HK-2 (cell line): Measurements from ENCODE around the gene VAV3.
"Not testable (repeated sequence)": the region's sequence is repeated elsewhere in the genome, so short reads cannot be mapped to it uniquely, and the experiment has no call there.

Experiments used
- DNase-seq: peaks from one replicate; pipeline ENCODE4 v3.0.0-alpha.2; 2018; ENCODE audit not compliant: unreplicated experiment

Gene VAV3, protein sequence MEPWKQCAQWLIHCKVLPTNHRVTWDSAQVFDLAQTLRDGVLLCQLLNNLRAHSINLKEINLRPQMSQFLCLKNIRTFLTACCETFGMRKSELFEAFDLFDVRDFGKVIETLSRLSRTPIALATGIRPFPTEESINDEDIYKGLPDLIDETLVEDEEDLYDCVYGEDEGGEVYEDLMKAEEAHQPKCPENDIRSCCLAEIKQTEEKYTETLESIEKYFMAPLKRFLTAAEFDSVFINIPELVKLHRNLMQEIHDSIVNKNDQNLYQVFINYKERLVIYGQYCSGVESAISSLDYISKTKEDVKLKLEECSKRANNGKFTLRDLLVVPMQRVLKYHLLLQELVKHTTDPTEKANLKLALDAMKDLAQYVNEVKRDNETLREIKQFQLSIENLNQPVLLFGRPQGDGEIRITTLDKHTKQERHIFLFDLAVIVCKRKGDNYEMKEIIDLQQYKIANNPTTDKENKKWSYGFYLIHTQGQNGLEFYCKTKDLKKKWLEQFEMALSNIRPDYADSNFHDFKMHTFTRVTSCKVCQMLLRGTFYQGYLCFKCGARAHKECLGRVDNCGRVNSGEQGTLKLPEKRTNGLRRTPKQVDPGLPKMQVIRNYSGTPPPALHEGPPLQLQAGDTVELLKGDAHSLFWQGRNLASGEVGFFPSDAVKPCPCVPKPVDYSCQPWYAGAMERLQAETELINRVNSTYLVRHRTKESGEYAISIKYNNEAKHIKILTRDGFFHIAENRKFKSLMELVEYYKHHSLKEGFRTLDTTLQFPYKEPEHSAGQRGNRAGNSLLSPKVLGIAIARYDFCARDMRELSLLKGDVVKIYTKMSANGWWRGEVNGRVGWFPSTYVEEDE

GRCh38 chr1:107965110-107965991 is at the start of gene VAV3:
TSS of gene VAV3 (minus strand) at chr1:107965180. CDS start at chr1:107964869, 311 bp downstream.
- peak; percentile 73 for DNase-seq

DNA sequence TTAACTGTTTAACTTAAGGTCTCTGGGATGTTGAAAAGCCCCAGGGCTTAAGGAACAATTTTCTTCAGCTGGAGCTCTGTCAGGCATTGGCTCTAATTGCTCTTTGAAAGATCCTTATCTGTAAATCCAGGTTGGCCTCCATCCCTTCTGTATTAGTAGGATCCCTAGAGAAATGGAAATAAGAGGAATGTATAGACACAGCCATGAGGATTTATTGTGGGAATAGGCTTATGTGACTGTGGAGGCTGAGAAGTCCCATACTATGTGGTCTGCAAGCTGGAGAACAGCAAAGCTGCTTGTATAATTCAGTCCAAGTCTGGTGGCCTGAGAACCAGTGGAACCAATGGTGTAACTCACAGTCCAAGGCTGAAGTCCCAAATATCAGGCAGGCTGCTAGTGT is 47.6 kb upstream of the VAV3 start:
- DNase-seq: no peak

GRCh38 chr1:108011295-108011694 is 46.3 kb upstream of the VAV3 start:
- no peak for DNase-seq

GRCh38 chr1:108010581-108010980 is 45.6 kb upstream of the VAV3 start:
- no peak for DNase-seq

- DNase-seq: no peak
Observed at GRCh38 chr1:108009603-108010195, 44.7 kb upstream of the VAV3 start.

- no peak for DNase-seq
Observed at GRCh38 chr1:108007531-108007930, 42.6 kb upstream of the VAV3 start.

- no peak for DNase-seq
Observed at GRCh38 chr1:108007070-108007469, 42.1 kb upstream of the VAV3 start.

DNA sequence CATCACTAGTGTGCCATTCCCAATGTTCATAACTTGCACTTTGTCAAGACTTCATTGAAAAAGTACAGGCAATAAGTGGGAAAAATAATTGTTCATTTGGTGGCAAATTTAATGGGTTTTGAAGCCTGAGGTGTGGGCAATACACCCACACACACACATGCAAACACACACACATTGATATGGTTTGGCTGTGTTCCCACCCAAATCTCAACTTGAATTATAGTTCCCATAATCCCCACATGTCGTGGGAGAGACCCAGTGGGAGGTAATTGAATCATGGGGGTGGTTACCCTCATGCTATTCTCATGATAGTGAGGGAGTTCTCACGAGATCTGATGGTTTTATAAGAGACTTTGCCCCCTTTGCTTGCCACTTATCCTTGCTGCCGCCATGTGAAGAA is 39.9 kb upstream of the VAV3 start:
- DNase-seq: not testable (repeated sequence)

DNA sequence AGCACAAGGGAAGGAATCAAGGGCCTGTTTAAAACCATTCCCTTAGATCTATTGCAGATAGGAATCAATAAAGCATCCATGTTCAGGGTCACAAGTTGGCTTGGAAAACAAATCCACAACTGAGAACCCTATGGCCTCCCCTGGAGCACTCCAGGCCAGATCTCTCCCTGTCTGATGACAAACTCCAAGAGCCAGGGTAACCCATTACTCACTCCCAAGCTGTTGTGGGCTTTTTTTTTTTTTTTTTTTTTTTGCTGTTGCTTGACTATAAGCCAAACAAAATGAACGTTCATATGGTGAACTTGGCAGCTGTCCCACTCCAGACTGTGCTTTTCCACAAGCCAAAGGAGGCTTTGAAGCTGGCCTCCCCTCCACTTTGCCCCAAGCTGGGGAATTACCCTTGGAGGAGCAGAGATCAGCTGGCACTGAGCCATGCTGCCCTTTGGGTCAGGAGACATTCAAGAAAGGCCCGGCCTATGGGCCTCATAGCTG is 35.7 kb upstream of the VAV3 start:
- peak; percentile 56 for DNase-seq

DNA sequence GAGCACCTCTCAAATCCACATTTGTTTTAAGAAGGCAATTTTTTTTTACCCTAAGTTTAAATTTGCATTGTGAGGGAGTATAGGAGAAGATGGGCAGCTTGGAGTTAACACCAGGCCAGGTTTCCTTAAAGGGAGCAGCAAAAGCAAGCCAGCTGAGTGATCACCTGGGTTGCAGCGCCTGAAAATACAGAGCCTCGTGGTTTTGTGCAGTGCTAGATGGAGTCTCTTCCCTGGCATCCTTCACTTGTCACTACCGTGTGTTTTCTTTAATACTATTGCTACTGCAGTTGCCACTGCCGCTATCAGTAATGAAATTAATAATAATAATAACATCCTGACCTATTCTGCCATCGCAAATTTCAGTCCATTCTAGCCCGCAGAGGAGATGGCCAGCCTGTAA is 35.2 kb upstream of the VAV3 start:
- DNase-seq: no peak

DNA sequence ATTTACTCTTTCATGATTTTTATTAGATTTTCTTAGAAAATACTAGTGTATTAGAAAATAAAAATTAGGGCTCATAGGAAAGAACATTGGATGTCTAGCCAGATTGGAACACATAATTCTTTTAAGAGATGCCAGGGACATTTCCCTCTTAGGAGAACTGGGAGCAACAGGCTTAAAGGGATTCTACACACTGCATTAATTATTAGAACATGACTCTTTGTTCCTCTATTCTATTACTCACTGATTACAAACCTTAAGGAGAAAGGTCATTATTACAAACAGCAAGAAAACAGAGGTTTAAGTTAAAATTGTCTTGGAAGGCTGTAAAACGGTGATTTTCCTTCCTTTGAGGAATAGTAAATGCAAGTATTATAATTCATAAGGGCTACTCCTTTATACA is 32.9 kb upstream of the VAV3 start:
- DNase-seq: no peak

- DNase-seq: no peak
Observed at GRCh38 chr1:107993920-107994319, 28.9 kb upstream of the VAV3 start.

DNA sequence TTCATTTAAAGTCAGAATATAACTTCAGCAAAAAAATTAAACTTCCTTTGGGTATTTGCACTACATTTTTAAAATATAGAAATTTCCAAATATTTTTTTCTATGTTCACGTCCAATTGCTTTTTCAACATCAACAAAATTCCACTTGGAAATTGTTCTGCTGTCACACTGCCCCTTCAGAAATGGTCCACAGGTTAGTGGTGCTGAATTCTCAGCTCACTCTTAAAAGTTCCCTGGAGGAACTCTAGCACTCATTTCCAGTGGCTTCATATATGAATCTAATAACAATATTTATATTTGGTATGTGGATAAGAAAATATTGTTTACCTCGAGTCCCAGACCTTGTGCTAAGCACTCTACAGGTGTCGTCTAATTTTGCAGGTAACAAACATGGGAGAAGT is 27.4 kb upstream of the VAV3 start:
- no peak for DNase-seq

- DNase-seq: no peak
Observed at GRCh38 chr1:107991371-107992066, 26.5 kb upstream of the VAV3 start.

- DNase-seq: peak; percentile 2
Observed at GRCh38 chr1:107990606-107991005, 25.6 kb upstream of the VAV3 start.

DNA sequence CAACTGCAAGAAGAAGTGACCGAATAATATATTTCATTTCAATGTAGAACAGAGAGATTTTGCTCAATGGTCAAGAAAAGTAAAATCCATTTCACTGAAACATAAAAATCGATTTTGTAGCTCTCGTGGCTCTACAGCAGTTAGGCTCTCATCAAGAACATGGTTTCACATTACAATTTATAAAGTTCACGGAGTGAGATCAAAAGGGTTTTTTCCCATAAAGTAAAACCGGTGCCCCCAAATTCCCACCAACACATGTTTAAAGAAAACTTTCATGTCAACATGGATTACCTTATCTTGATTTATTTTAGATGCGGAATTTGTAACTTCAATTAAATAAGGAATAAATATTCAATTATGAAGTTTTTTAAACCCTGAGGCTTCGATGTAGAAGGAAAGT is 16.3 kb upstream of the VAV3 start:
- DNase-seq: no peak

DNA sequence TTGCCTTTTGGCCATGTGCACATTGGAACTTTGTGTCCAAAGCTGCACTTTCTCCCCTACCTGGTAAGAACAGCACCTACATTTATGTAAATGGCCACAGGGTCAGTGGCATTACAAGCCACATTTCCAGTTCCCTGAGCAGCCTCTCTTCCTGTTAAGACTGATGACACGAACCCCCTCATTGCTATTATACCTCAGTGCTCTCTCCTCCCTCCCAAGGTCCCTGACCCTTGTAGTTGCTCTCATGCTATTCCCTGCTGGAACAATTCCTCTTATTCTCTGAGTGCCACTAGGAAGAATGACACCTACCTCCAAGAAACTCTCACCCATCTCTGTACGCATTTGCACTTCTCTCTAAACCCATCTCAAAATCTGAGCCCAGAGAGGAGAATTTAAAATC is 14.9 kb upstream of the VAV3 start:
- DNase-seq: no peak

- no peak for DNase-seq
Observed at GRCh38 chr1:107979088-107979487, 14.1 kb upstream of the VAV3 start.

DNA sequence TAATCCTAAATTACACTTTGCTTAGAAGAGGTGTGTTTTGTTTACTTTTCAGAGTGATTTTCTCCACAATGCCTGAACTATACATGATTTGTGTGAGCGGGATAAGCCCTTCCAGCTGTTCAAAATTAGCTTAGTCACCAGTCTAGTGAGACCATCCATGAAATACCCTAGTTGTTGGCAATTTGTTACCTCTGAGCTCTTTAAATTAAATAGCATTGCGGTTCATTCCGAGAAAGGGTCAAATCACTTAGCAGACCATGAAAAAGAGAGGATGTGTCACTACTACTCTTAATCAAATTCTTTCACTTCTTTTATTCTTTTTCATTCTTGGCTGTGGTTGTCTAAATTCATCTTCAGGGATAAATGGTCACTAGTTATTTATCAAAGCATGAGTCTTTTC is 11.9 kb upstream of the VAV3 start:
- no peak for DNase-seq

- DNase-seq: no peak
Observed at GRCh38 chr1:107976431-107976830, 11.5 kb upstream of the VAV3 start.

DNA sequence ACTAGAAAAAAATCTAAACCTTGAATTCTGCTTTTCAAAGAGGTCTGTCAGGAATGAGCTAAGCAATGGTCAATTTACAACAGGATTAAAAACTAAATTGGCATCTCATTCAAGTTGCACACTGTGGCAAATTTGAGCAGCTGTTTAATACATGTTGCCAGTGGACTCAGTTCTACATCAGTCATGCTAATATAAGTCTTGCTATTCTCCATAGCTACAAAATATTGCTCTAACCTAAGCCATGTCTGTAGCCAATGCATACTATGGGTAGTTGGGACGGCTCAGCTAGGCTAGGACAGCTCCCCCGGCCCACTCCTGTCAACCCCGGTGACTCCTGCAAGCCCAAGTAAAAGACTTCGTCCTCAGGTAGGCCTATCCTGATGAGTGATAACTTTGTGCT is 10.9 kb upstream of the VAV3 start:
- no peak for DNase-seq
